IMR-90 (cell line): ENCODE results near the gene TMEM135. TPM values are rescaled to one million over a fixed set of nuclear protein-coding genes. Genes with fewer than 3 reads are reported as not detected.

ENCODE experiments used
- ATAC-seq: fragments of 200-7000 bp; cut with Tn5 transposase; 2 replicates; pipeline ENCODE4 v1.9.1; 2020; ENCODE audit warnings: low read depth, mild to moderate bottlenecking, moderate library complexity
- BruUV-seq: library from RNA; stranded (reverse); fragments of 400-500 nt; replicated peaks from 2 replicates; lab custom pipeline; 2021; lab: Mats Ljungman, UMichigan
- CTCF ChIA-PET: fragments of 300-600 bp; formaldehyde crosslinking; extraction: SDS; loops from one replicate; lab custom pipeline; 2021; ENCODE audit warnings: antibody characterized with exemption; lab: Yijun Ruan, JAX
- POLR2A ChIA-PET: fragments of 300-600 bp; sonication (Branson Sonifier 250); formaldehyde crosslinking; loops from one replicate; lab custom pipeline; 2022; ENCODE audit warnings: antibody characterized with exemption; ENCODE audit not compliant: unreplicated experiment; lab: Charles Lee
- DNase-seq: peaks from one replicate; pipeline ENCODE4 v3.0.0; 2013
- H2AFZ ChIP-seq: replicated peaks from 2 replicates; pipeline ENCODE3; 2013; ENCODE audit warnings: low read length, mild to moderate bottlenecking; ENCODE audit not compliant: poor library complexity
- H2AK5ac ChIP-seq: 2 replicates; pipeline ENCODE4 v1.6.1; 2013; ENCODE audit warnings: low read depth, low read length, inconsistent platforms
- H2AK9ac ChIP-seq: replicated peaks from 2 replicates; pipeline ENCODE3; 2013; ENCODE audit warnings: mild to moderate bottlenecking, low read depth, low read length, moderate library complexity; ENCODE audit not compliant: poor library complexity
- H2BK120ac ChIP-seq: 2 replicates; pipeline ENCODE4 v1.6.1; 2013; ENCODE audit warnings: low read depth, low read length, inconsistent platforms
- H2BK15ac ChIP-seq: 3 replicates; pipeline ENCODE4 v1.6.1; 2013; ENCODE audit warnings: low read depth, low read length, inconsistent platforms
- H2BK20ac ChIP-seq: 2 replicates; pipeline ENCODE4 v1.6.1; 2013; ENCODE audit warnings: low read depth, mild to moderate bottlenecking, inconsistent platforms, low read length, moderate library complexity
- H2BK5ac ChIP-seq: 2 replicates; pipeline ENCODE4 v1.6.1; 2013; ENCODE audit warnings: mild to moderate bottlenecking, low read depth, low read length, inconsistent platforms; ENCODE audit not compliant: poor library complexity, severe bottlenecking
- H3K14ac ChIP-seq: replicated peaks from 2 replicates; pipeline ENCODE4 v1.6.1; 2013; ENCODE audit warnings: low read depth, low read length, inconsistent platforms
- H3K18ac ChIP-seq: 2 replicates; pipeline ENCODE4 v1.6.1; 2013; ENCODE audit warnings: low read depth, low read length, control low read depth
- H3K23ac ChIP-seq: 2 replicates; pipeline ENCODE4 v1.6.1; 2013; ENCODE audit warnings: low read depth, low read length, inconsistent platforms
- H3K27ac ChIP-seq: 2 replicates; pipeline ENCODE4 v1.5.1; 2013; ENCODE audit warnings: mild to moderate bottlenecking, control low read depth, low read length; ENCODE audit not compliant: insufficient read depth
- H3K27me3 ChIP-seq: 2 replicates; pipeline ENCODE4 v1.6.1; 2013; ENCODE audit warnings: low read length; ENCODE audit not compliant: control insufficient read depth, insufficient read depth
- H3K36me3 ChIP-seq: 2 replicates; pipeline ENCODE4 v1.6.1; 2013; ENCODE audit warnings: low read length, mixed read lengths; ENCODE audit not compliant: control insufficient read depth, insufficient read depth
- H3K4ac ChIP-seq: 2 replicates; pipeline ENCODE4 v1.6.1; 2013; ENCODE audit warnings: low read depth, low read length, inconsistent platforms
- H3K4me1 ChIP-seq: 2 replicates; pipeline ENCODE4 v1.6.1; 2013; ENCODE audit warnings: low read length, mixed read lengths; ENCODE audit not compliant: control insufficient read depth, insufficient read depth
- H3K4me2 ChIP-seq: 2 replicates; pipeline ENCODE4 v1.6.1; 2013; ENCODE audit warnings: low read depth, mild to moderate bottlenecking, control low read depth, low read length, moderate library complexity
- H3K4me3 ChIP-seq: 2 replicates; pipeline ENCODE4 v1.5.1; 2013; ENCODE audit warnings: low read depth, mild to moderate bottlenecking, control low read depth, low read length, moderate library complexity; ENCODE audit not compliant: insufficient read depth
- H3K56ac ChIP-seq: 2 replicates; pipeline ENCODE4 v1.6.1; 2013; ENCODE audit warnings: low read length, inconsistent platforms; ENCODE audit not compliant: insufficient read depth; ENCODE audit errors: extremely low read depth
- H3K79me1 ChIP-seq, 2 experiments: 2 replicates each; pipeline ENCODE4 v1.6.1; 2013; ENCODE audit warnings: low read length in 2 of 2, inconsistent platforms in 1 of 2, low read depth in 1 of 2
- H3K9ac ChIP-seq: 2 replicates; pipeline ENCODE4 v1.6.1; 2013; ENCODE audit warnings: low read depth, low read length, control low read depth
- H3K9me1 ChIP-seq: 2 replicates; pipeline ENCODE4 v1.6.1; 2013; ENCODE audit warnings: low read length, inconsistent platforms; ENCODE audit not compliant: insufficient read depth
- H3K9me3 ChIP-seq: 2 replicates; pipeline ENCODE4 v1.6.1; 2013; ENCODE audit warnings: low read length; ENCODE audit not compliant: control insufficient read depth, insufficient read depth
- H4K20me1 ChIP-seq: 2 replicates; pipeline ENCODE4 v1.6.1; 2013; ENCODE audit warnings: low read length, inconsistent platforms; ENCODE audit not compliant: insufficient read depth
- H4K5ac ChIP-seq: 2 replicates; pipeline ENCODE4 v1.6.1; 2013; ENCODE audit warnings: mild to moderate bottlenecking, low read depth, low read length, control low read depth
- H4K8ac ChIP-seq, 2 experiments: 2 replicates each; pipeline ENCODE4 v1.6.1; 2013; ENCODE audit warnings: low read depth in 2 of 2, low read length in 2 of 2, control low read depth in 1 of 2, inconsistent platforms in 1 of 2
- H4K91ac ChIP-seq: 2 replicates; pipeline ENCODE4 v1.6.1; 2013; ENCODE audit warnings: low read depth, low read length, inconsistent platforms; ENCODE audit not compliant: insufficient read depth
- CHD1 ChIP-seq: IDR thresholded peaks from 2 replicates; pipeline ENCODE4 v1.6.1; 2012; ENCODE audit warnings: low read depth, low read length, improper control_type of control experiment
- FOS ChIP-seq: fragments of 150-350 bp; IDR thresholded peaks from 2 replicates; pipeline ENCODE4 v1.6.1; 2016; ENCODE audit warnings: low read depth, low read length
- MAZ ChIP-seq: IDR thresholded peaks from 2 replicates; pipeline ENCODE4 v1.6.1; 2012; ENCODE audit warnings: low read depth, mild to moderate bottlenecking, low read length, improper control_type of control experiment, moderate library complexity, borderline replicate concordance
- RAD21 ChIP-seq: IDR thresholded peaks from 2 replicates; pipeline ENCODE4 v1.6.1; 2012; ENCODE audit warnings: low read length, improper control_type of control experiment
- RCOR1 ChIP-seq: IDR thresholded peaks from 2 replicates; pipeline ENCODE4 v1.6.1; 2012; ENCODE audit warnings: mild to moderate bottlenecking, low read length, improper control_type of control experiment; ENCODE audit not compliant: insufficient replicate concordance
- SMC3 ChIP-seq: fragments of 150-350 bp; IDR thresholded peaks from 2 replicates; pipeline ENCODE4 v1.6.1; 2016; ENCODE audit warnings: low read depth, mild to moderate bottlenecking, antibody characterized with exemption, low read length, moderate library complexity
- dilution Hi-C: fragments of 300-500 bp; cut with HindIII; formaldehyde crosslinking; loops from one replicate; pipeline ENCODE4 v1.14.3; 2018; ENCODE audit warnings: low sequenced_read_pairs; ENCODE audit not compliant: unreplicated experiment
- in situ Hi-C: fragments of 300-500 bp; cut with MboI; formaldehyde crosslinking; loops from 3 replicates; pipeline ENCODE4 v1.14.3; 2019; ENCODE audit warnings: low sequenced_read_pairs, inconsistent platforms, mixed read lengths
- intact Hi-C: fragments of 100-400 bp; cut with micrococcal nuclease; formaldehyde crosslinking; loops from 2 replicates; pipeline ENCODE4 v1.10.0; 2022
- polyA plus RNA-seq, 3 experiments: library from polyadenylated mRNA; depleted of rRNA; stranded (reverse); fragments of >200 nt; gene quantifications; 2 replicates each; pipeline ENCODE4 v1.2.3, GENCODE V29; 2012; ENCODE audit warnings: low replicate concordance in 1 of 3
- total RNA-seq: library from RNA; depleted of rRNA; stranded (reverse); fragments of >200 nt; gene quantifications from 2 replicates; pipeline ENCODE4 v1.2.3, GENCODE V29; 2012

The TMEM135 gene
- total and polyA plus RNA-seq, 2 of the 4 experiments (the other 2 are of a cell fraction), result 3.9 to 5.9 TPM

- Histone ChIP-seq H2BK120ac (no peak overlapping the region), H2BK5ac (no peak overlapping the region), H3K27ac (no peak overlapping the region), H3K4me1 (no peaks in the 10 kb centered on the region), H2AK5ac (no peak overlapping the region), H3K18ac (no peak overlapping the region), H3K4ac (no peak overlapping the region), H3K23ac (no peak overlapping the region), H3K4me3 (no peak overlapping the region), H2AFZ (no peak overlapping the region), H2BK20ac (no peak overlapping the region), H2AK9ac (no peak overlapping the region), H3K9ac (no peak overlapping the region), H3K9me3 (no peaks in the 10 kb centered on the region), H2BK15ac (no peak overlapping the region), H3K27me3 (no peaks in the 10 kb centered on the region), H3K9me1 (no peaks in the 10 kb centered on the region; the same call in 1 of the 2 replicates), H3K79me1 (peaks cover 0 to 11% of the 10 kb centered on the region in 2 experiments; a peak in 2 of 4 replicates), H3K14ac (no peak overlapping the region), H4K8ac (no peak overlapping the region), H4K5ac (no peak overlapping the region), H3K56ac (no peak overlapping the region), H3K4me2 (no peak overlapping the region), H3K36me3 (no peaks in the 10 kb centered on the region), H4K20me1 (no peaks in the 10 kb centered on the region), H4K91ac (no peak overlapping the region)
- dilution Hi-C loops, result no loop called here
- DNase-seq (no peak), ATAC-seq (no peak)
- in situ Hi-C loops, result no loop called here
- TF ChIP-seq SMC3 (no peak), CHD1 (no peak), FOS (no peak), RCOR1 (no peak), MAZ (no peak), RAD21 (no peak)
- ChIA-PET POLR2A (no interaction called here), CTCF (interaction anchor here (0.6 kb wide), 1 partner anchor 12 kb away, joined by 3 read pairs; no protein-coding TSS in a partner anchor)
- intact Hi-C loops, result no loop called here
- BruUV-seq, result no TSS peak
Observed at GRCh38 chr11:87057749-87058148, 20.0 kb downstream of the TMEM135 start.
